Esophagus (tissue), 2 donors: ENCODE measurements around the gene STAM. TPM values are rescaled to one million over a fixed set of nuclear protein-coding genes. Genes with fewer than 3 reads are reported as not detected.

ENCODE experiments used
- H3K27ac ChIP-seq, 2 donors: one replicate each; pipeline ENCODE4 v1.5.1; 2013; ENCODE audit warnings: low read depth in 2 of 2, mild to moderate bottlenecking in 2 of 2, inconsistent platforms in 1 of 2, low read length in 1 of 2, moderate library complexity in 1 of 2
- H3K27me3 ChIP-seq, 2 donors: one replicate each; pipeline ENCODE4 v1.6.1; 2013; ENCODE audit warnings: low read length in 2 of 2, control low read depth in 1 of 2, mild to moderate bottlenecking in 1 of 2; ENCODE audit not compliant: insufficient read depth in 2 of 2, control insufficient read depth in 1 of 2
- H3K36me3 ChIP-seq, 2 donors: one replicate each; pipeline ENCODE4 v1.6.1; 2013; ENCODE audit warnings: low read length in 1 of 2; ENCODE audit not compliant: control insufficient read depth in 2 of 2, insufficient read depth in 2 of 2
- H3K4me1 ChIP-seq, 2 donors: one replicate each; pipeline ENCODE4 v1.6.1; 2013; ENCODE audit warnings: low read length in 1 of 2; ENCODE audit not compliant: control insufficient read depth in 2 of 2, insufficient read depth in 2 of 2
- H3K4me3 ChIP-seq, 2 donors: one replicate each; pipeline ENCODE4 v1.5.1; 2013; ENCODE audit warnings: low read length in 2 of 2, mild to moderate bottlenecking in 2 of 2, low read depth in 1 of 2, moderate library complexity in 1 of 2
- H3K9me3 ChIP-seq, 2 donors: one replicate each; pipeline ENCODE4 v1.6.1; 2013; ENCODE audit warnings: mild to moderate bottlenecking in 2 of 2, low read depth in 1 of 2, low read length in 1 of 2, moderate library complexity in 1 of 2; ENCODE audit not compliant: control insufficient read depth in 2 of 2, insufficient read depth in 1 of 2
- WGBS, 2 donors: extraction: QIAGEN DNeasy Blood & Tissue Kit; methylation state at CpG; one replicate each; pipeline ENCODE4 v1.1.7; 2013; 5-methylcytosine and 5-hydroxymethylcytosine counted together
- polyA plus RNA-seq, 2 donors: library from polyadenylated mRNA; stranded (reverse); fragments of 200-250 nt; gene quantifications; one replicate each; pipeline ENCODE4 v1.2.3, GENCODE V29; 2013
- donor health status: healthy with polysubstance abuse.
- donor health status: Bipolar disorder and iron deficiency.

STAM gene
- polyA plus RNA-seq, 2 donors: 7.9 to 9.3 TPM

- Histone ChIP-seq H3K27me3 (no peaks in the 10 kb centered on the region), H3K4me3 (no peak overlapping the region), H3K9me3 (no peaks in the 10 kb centered on the region), H3K4me1 (no peaks in the 10 kb centered on the region), H3K27ac (no peak overlapping the region), H3K36me3 (no peaks in the 10 kb centered on the region)
- WGBS, 2 donors: 73 to 76% methylated on average over 11 of the region's 11 CpGs
These were observed 25.4 kb downstream of the STAM start for GRCh38 chr10:17669185-17669872.

DNA sequence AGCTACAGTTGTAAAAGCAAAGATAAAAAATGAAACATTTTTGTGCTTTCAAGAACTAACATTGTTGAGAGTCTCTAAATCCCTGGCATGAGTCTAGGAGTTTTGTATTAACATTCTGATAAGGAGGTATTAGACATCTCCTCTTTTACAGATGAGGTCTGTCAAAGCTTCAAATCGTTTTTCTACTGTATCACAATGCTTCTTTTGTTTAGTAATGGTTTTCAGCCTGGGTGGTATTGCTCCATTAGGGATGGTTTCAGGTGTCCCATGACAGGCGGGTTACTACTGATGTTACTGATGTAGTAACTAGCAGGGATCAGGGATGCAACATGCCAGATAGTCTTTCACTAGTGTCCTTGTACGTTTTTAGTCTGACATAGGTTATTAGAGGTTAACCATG lies 27.4 kb downstream of the STAM start:
- 54 to 58% methylated on average over 3 of the region's 3 CpGs for WGBS, 2 donors

GRCh38 chr10:17673471-17674061 lies 29.6 kb downstream of the STAM start:
- Histone ChIP-seq H3K36me3 (no peaks in the 10 kb centered on the region), H3K9me3 (no peaks in the 10 kb centered on the region), H3K4me1 (no peaks in the 10 kb centered on the region), H3K4me3 (no peak overlapping the region), H3K27ac (no peak overlapping the region), H3K27me3 (no peaks in the 10 kb centered on the region)
- 76 to 79% methylated on average over 5 of the region's 5 CpGs for WGBS, 2 donors

More for the DNA sequence above, 27.4 kb downstream of the STAM start:
- Histone ChIP-seq H3K36me3 (no peaks in the 10 kb centered on the region), H3K4me1 (no peaks in the 10 kb centered on the region), H3K27me3 (no peaks in the 10 kb centered on the region), H3K4me3 (no peak overlapping the region), H3K9me3 (no peaks in the 10 kb centered on the region), H3K27ac (no peak overlapping the region)

GRCh38 chr10:17674566-17674965 lies 30.6 kb downstream of the STAM start:
- Histone ChIP-seq H3K27me3 (no peaks in the 10 kb centered on the region), H3K4me1 (no peaks in the 10 kb centered on the region), H3K27ac (no peak overlapping the region), H3K4me3 (no peak overlapping the region), H3K9me3 (no peaks in the 10 kb centered on the region), H3K36me3 (no peaks in the 10 kb centered on the region)

DNA sequence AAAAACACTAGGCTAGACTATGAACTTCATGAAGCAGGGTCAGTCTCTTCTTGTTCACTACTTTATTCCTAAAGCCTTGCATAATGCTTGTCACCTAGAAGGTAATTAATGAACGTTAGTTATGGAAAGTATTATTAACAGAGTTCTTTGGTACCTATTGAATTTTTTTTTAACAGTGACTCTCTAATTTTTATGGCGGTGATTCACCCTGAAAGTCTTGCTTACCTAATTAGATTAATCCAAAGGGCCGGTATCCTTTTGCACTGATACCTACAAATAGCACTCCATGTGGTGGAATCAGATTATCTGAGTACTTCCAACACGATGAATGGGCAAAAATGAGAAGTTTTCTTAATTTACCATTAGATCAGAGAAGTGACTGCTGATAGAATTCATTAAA lies 31.7 kb downstream of the STAM start:
- H3K4me3 ChIP-seq: no peak overlapping the region
- H3K27me3 ChIP-seq: no peaks in the 10 kb centered on the region
- no peaks in the 10 kb centered on the region for H3K4me1 ChIP-seq
- H3K27ac ChIP-seq: no peak overlapping the region
- H3K9me3 ChIP-seq: no peaks in the 10 kb centered on the region
- no peaks in the 10 kb centered on the region for H3K36me3 ChIP-seq
- 53 to 62% methylated on average over 4 of the region's 4 CpGs for WGBS, 2 donors

DNA sequence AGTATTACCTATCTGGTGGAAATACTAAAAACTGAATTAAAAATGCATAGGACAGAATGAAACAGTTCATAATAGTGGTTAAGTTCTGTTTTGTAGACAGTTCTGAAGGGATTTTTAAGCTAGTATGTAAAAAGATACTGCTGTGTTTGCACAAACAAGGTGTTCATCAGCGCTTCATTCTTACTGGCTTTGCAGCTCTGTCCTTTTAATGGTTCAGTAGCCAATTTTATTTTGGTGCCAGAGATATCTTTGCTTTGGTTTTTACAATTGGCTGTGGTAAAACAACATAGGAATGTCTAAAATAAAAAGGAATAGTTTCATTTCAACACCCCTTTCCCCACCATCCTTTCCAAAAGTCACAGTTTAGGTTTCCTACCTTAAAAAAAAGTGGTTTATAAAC lies 33.0 kb downstream of the STAM start:
- no peak overlapping the region for H3K4me3 ChIP-seq
- no peak overlapping the region for H3K27ac ChIP-seq
- WGBS, 2 donors: 89 to 92% methylated on average over 1 of the region's 1 CpG
- no peaks in the 10 kb centered on the region for H3K27me3 ChIP-seq
- no peaks in the 10 kb centered on the region for H3K36me3 ChIP-seq
- H3K9me3 ChIP-seq: no peaks in the 10 kb centered on the region
- no peaks in the 10 kb centered on the region for H3K4me1 ChIP-seq

DNA sequence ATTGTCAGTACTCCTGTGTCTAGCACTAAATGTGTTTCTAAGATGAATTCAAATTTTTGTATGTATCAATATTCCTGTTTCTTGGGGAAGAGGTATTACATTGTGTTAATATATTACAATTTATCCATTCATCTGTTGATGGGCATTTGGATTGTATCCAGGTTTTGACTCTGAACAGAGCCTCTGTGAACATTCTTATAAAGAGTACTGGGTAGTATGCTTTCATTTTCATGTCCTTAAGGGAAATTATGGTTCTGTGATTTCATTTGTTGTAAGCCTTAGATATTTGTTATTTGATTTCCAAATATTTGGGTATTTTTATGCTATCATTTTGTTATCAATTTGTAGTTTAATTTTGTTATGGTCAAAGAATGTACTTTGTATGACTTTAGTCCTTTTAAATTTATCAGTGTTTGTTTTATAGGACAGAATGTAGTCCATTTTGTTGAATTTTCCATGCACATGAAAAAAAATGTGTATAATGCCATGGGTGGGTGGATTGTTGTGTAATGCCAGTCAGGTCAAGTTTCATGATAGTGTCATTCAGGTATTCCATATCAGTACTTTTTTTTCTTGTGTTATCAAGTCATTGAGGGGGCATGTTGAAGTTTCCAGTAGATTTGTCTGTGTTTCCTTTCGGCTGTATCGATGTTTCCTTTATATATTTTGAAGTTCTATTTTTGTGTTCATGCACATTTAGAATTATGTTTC lies 38.4 kb downstream of the STAM start:
- H3K4me1 ChIP-seq: no peaks in the 10 kb centered on the region
- no peaks in the 10 kb centered on the region for H3K9me3 ChIP-seq
- H3K36me3 ChIP-seq: no peaks in the 10 kb centered on the region
- no peak overlapping the region for H3K27ac ChIP-seq
- H3K4me3 ChIP-seq: no peak overlapping the region
- WGBS, 2 donors: 63 to 80% methylated on average over 2 of the region's 2 CpGs
- H3K27me3 ChIP-seq: no peaks in the 10 kb centered on the region

DNA sequence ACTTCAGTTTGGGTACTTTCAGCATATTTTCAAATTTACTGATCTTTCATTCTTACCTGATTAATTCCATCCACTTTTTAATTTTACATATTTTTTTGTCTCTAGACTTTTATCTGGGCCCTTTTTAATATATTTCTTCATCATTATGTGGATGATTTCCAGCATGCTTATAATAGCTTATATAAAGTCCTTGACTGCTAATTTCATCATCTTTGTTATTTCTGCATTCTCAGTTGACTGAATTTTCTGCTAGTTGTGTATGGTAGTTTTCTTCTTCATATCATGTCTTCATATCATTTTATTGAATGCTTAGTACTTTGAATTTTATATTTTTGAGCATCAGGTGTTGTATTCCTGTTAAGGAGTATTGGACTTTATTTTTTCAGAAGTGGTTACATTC lies 39.6 kb downstream of the STAM start:
- Histone ChIP-seq H3K4me1 (no peaks in the 10 kb centered on the region), H3K9me3 (no peaks in the 10 kb centered on the region), H3K27ac (no peak overlapping the region), H3K27me3 (no peaks in the 10 kb centered on the region), H3K36me3 (no peaks in the 10 kb centered on the region), H3K4me3 (no peak overlapping the region)

DNA sequence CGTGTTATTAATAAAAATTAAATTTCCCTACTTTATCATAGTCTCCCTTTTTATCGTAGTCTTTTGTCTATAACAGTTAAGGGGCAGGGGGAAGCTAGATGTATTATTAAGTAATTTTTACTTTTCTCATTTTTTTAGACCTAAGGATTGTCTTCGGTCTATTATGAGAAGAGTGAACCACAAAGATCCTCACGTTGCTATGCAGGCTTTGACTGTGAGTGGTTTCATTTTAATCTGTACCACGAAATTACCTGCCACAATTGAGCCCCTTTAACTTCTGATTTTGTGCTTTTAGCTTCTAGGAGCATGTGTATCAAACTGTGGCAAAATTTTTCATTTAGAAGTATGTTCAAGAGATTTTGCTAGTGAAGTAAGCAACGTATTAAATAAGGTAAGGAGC lies 40.6 kb downstream of the STAM start:
- H3K27me3 ChIP-seq: no peaks in the 10 kb centered on the region
- H3K4me3 ChIP-seq: no peak overlapping the region
- H3K36me3 ChIP-seq: no peaks in the 10 kb centered on the region
- no peaks in the 10 kb centered on the region for H3K9me3 ChIP-seq
- H3K27ac ChIP-seq: no peak overlapping the region
- WGBS, 2 donors: 86 to 88% methylated on average over 6 of the region's 6 CpGs
- no peaks in the 10 kb centered on the region for H3K4me1 ChIP-seq
